NCI-H2196 (cell line): ENCODE data around the gene RNF213.

Experiments used
- DNase-seq: peaks from one replicate; lab custom pipeline; 2025; ENCODE audit not compliant: unreplicated experiment; lab: John Stamatoyannopoulos, UW

Gene RNF213

DNA sequence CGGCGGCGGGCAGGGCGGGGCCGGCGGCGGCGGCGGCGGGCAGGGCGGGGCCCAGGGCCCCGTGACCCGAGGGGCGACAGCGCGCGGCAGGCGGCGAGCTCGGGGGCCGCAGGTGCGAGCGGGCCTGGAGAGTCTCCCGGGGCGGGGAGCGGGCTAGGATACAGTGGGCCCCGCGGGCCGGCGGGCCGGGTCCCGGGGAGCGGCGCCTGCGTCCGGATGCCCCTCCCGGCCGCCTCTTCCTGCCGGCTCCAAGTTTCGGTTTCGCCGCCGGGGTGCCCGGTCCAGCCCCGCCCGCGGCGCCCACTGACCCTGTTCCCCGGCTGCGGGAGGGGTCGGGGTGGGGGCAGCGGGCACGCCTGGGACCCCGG lies at the start of gene RNF213:
Gene RNF213 (plus strand): TSS at position 62 of the 368 bp plus-strand sequence. CDS start 2,830 bp downstream, outside the sequence.
- peak; percentile 42 for DNase-seq

- DNase-seq, result no peak
Measured at GRCh38 chr17:80212109-80212508, 48.5 kb upstream of the RNF213 start.

GRCh38 chr17:80212511-80212910 lies 48.1 kb upstream of the RNF213 start:
- DNase-seq, result no peak

DNA sequence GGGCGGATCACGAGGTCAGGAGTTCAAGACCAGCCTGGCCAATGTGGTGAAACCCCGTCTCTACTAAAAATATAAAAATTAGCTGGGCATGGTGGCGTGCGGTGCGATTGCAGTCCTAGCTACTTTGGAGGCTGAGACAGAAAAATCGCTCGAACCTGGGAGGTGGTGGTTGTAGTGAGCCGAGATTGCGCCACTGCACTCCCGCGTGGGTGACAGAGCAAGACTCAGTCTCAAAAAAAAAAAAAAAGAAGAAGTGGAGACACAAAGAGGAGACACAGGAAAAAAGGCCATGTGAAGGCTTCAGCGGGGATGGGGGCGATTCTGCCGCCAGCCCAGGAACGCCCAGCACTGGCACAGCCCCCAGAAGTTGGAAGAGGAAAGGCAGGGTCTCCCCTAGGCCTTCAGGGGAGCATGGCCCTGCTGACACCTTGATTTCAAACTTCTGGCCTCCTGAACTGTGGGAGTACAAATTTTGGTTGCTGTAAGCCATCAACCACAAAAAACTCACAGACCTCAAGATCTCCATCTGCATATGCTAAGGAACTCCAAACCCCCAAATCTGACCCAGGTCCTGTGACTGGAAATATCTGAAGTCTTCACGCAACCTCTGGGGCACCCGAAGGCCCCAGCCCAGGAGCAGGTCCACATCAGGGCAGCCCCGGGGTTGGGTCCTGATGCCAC lies 47.5 kb upstream of the RNF213 start:
- DNase-seq, result no peak

DNA sequence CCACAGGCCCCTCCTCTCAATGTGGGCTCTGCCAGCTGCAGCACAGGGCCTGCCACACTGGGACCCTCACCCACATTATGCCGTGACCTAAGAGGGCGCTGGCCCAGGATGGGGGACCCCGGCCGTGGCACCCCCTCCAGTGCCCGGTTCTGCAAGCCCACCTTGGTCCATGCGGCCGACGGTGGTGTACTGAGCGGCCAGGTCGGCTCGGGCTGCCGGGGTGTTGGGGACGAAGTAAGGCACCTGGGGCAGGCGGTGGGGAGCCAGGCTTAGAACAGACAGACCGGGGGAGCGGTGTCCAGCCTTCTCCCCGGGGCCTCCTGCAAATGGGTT lies 47.0 kb upstream of the RNF213 start:
- no peak for DNase-seq

DNA sequence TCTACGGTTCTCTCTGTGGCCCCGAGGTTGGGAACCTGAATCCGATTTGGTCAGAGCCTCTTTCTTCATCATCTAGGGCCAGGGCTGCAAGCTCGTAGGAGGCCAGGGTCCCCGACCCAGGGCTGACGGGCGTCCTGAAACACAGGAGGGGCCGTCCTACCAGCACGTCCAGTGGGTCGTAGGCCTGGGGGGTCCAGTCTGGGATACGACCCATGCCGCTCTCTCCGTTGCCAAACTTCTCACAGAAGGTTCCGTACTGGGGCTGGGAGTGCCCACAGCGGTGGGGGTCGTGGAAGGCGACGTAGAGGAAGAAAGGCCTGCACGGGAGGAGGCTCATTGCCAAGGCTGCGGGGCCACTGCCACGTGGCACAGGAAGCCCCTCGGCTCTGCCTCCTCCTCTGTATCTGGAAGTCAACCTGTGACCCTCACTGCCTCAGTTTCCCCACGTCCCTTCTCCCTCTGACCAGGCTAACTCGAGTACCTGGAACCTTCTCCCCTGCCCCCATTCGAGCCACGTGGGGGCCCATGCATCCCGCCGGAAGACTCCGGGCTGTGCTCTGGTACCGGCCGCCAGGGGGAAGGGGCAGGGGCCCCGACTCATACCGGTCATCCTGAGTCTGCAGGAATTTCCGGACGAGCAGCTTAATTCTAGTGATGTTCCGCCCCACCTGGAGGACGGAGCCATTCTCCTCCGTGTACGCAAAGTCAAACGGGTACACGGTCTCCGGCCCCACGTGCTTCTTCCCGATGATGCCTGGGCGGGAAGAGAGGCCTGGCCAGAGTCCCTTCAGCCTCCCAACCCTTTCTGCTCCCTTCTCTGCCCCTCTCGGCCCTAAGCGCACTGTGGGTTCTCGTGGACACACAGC lies 46.4 kb upstream of the RNF213 start:
- no peak for DNase-seq

GRCh38 chr17:80214878-80215210 lies 45.8 kb upstream of the RNF213 start:
- DNase-seq, result no peak

- no peak for DNase-seq
Measured at GRCh38 chr17:80216473-80217456, 43.9 kb upstream of the RNF213 start.

DNA sequence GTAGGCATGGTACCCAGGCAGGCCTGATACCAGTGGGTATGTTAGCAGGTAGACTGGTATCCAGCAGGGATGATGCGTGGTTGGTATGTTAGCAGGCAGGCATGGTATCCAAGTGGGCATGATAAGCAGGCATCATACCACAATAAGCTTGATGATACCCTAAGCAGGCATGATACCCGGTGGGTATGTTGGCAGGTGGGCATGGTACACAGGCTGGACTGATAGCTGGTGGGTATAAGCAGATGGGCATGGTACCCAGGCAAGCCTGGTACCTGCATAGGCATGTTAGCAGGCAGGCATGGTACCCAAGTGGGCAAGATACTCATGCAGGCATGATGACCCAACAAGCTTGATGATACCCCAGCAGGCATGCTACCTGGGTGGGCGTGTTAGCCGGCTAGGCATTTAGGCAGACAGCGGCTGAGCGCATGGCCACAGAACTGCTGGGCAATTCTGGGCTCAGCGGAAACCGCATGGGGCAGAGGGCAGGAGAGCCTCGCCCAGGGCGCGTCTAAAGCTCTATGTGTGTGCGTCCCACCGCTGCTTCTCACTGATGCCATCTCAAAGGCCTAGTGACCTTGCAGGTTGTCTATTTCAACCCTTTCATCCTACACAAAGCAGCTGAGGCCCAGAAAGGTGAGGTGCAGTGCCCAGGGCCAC lies 42.8 kb upstream of the RNF213 start:
- no peak for DNase-seq

DNA sequence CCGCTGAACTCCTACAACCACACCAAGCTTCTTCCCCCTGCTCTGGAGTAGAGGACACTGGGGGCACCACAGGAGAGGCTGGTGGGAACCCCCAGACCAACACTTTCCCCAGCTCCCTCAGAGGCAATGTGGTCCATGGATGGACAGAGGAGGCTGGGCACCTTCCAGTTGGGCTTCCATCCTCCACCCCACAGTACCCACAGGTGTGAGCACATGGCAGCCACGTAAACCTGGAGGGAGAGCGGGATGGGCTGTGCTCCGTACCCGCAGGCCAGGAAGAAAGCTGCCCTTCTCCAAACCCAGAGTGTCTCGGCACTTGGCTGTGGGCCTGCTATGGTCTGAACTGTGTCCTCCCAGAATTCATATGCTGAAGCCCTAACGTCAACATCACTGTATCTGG lies 42.3 kb upstream of the RNF213 start:
- DNase-seq, result no peak

DNA sequence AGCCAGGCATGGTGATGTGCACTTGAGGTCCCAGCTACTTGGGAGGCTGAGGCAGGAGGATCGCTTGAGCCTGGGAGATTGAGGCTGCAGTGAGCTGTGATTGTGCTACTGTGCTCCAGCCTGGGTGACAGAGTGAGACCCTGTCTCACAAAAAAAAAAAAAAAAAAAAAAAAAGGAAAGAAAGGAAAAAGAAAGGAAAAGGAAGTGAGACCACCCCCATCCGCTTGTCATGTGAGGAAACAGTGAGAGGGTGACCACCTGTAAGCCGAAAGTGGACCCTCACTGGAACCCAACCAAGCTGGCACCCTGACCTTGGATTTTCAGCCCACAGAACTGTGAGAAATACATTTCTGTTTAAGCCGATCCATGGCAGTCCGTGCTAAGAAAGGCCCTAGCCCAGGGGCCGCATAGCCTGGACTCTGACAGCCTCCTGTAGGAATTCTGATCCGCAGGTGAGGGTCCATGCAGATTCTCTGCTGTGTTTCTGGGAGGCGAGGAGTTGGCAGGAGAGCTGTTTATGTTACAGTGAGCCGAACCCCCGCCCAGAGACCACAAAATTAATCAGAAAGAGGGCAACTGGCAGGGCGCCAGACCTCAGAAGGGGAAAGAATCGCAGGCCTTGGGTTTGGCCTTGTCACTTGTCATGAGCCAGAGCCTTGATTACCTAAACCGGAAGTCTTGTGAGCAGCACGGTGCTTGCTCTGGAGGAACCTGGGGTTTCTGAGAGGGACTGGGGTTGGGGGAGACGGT lies 41.5 kb upstream of the RNF213 start:
- DNase-seq, result peak; percentile 50

- no peak for DNase-seq
Measured at GRCh38 chr17:80219763-80220053, 40.9 kb upstream of the RNF213 start.

DNA sequence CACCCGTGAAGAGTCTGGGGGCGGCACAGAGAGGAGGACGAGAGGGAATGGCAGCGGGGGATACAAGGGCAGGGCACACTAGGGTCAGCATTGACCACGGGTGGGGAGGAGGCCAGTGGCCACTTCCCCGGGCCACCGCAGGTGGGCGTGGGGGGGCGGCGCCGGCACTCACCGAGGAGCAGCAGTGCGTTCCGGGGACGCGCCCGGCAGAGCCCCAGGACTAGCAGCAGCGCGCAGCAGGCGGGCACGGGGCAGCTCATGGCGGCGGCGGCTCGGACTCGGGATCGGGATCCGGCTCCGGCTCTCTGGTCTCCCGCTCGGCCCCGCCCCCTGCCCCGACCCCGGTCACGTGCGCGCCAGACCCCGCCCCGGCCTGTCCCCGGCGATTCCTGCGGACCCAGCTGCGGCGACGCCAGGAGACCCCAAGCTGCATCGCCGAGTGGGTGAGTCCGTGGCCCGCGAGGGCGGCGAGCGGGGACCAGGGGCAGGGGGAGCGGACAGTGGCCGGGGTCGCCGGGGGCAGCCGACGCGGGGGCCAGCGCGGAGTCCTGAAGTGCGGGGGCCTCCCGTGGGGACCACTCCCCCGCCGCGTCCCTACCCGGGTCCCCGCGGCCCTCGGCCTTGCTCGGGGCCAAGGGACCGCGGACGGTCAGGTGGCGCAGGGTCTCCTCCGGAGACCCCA lies 40.5 kb upstream of the RNF213 start, which contains the start of the genes SGSH and SLC26A11:
Gene SGSH (minus strand): TSS at position 280 of the 682 bp plus-strand sequence. CDS start 20 bp downstream, at position 260.
Gene SLC26A11 (plus strand): TSS at position 374 of the 682 bp plus-strand sequence. CDS start 1,134 bp downstream, outside the sequence.
- peak; percentile 86 for DNase-seq

GRCh38 chr17:80220736-80221215 lies 39.9 kb upstream of the RNF213 start:
- no peak for DNase-seq

DNA sequence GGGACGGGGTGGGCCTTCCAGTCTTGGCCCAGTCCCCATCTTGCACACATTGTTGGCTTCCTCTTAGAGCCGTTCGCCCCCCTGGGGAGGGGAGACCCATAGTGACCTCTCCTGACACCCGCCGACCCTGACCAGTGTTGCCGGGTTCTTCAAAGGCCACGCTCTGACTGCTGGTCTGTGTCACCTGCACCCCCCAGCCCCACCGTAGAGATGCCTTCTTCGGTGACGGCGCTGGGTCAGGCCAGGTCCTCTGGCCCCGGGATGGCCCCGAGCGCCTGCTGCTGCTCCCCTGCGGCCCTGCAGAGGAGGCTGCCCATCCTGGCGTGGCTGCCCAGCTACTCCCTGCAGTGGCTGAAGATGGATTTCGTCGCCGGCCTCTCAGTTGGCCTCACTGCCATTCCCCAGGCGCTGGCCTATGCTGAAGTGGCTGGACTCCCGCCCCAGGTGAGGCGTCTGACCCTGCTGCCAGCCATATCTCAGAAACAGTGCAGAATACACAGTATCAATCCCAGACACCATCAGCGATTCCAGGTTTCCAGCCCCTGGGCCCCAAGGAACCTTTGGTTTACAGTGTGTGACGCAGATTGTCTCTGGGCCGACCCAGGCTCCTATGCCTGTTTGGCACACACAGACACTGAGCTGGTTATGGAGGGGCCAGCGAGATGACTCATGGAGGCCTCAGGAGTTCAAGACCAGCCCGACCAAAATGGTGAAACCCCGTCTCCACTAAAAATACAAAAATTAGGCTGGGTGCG lies 39.1 kb upstream of the RNF213 start:
- no peak for DNase-seq

DNA sequence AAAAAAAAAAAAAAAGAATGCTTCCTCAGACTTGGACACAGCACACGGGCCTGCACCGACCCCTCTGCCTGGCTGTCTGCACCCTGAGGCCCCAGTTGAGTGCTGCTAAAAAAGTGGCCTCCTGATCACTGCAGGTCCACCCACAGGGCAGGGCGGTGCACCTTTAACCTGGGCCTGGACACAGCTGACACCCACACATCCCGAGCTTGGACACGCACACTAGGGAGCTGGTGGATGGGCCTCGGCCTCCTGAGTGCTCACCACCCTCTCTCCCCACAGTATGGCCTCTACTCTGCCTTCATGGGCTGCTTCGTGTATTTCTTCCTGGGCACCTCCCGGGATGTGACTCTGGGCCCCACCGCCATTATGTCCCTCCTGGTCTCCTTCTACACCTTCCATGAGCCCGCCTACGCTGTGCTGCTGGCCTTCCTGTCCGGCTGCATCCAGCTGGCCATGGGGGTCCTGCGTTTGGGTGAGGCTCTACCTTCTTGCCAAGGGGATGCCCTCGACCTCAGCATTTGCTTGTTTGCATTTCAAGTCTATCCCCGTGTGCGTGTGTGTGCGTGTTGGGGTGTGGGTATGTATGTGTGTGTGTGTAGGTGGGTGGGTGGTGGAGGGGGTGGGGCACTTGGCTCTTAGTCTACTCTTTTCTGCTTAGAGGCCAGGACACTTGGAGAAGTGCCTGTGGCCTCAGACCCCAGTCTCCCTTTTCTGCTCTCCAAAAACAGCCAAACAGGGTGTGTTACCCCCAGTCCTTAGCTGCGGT lies 38.1 kb upstream of the RNF213 start:
- DNase-seq, result no peak

GRCh38 chr17:80223142-80223815 lies 37.4 kb upstream of the RNF213 start:
- no peak for DNase-seq
